Epithelial cell of prostate (primary cell): ENCODE results near the gene FMN1.

Experiments
- DNase-seq: peaks from one replicate; pipeline ENCODE4 v3.0.0-alpha.2; 2011; ENCODE audit warnings: low read depth, low spot score
- H3K27ac ChIP-seq: fragments of 450-650 bp; 2 replicates; pipeline ENCODE4 v1.5.1; 2017; ENCODE audit warnings: mild to moderate bottlenecking

FMN1 gene

GRCh38 chr15:32723171-32723948 is 471.2 kb downstream of the FMN1 start:
- no peak for DNase-seq

GRCh38 chr15:32722136-32722535 is 472.4 kb downstream of the FMN1 start:
- DNase-seq, result no peak
- H3K27ac ChIP-seq, result no peak overlapping the region

More at GRCh38 chr15:32723171-32723948, 471.2 kb downstream of the FMN1 start:
- no peak overlapping the region for H3K27ac ChIP-seq

DNA sequence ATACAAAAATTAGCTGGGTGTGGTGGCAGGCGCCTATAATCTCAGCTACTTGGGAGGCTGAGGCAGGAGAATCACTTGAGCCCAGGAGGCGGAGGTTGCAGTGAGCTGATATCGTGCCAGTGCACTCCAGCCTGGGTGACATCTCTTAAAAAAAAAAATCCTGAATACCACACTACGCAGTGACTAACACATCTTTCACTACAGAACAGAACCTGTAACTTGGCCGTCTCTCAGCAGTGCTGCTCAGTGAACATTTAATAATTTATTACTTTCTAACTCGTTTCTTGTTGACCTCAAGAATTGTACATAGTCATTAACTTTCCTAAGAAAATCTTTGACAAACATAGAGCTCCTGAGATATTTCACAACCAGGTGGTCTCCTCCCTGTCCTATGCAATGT is 472.9 kb downstream of the FMN1 start:
- H3K27ac ChIP-seq, result no peak overlapping the region

DNA sequence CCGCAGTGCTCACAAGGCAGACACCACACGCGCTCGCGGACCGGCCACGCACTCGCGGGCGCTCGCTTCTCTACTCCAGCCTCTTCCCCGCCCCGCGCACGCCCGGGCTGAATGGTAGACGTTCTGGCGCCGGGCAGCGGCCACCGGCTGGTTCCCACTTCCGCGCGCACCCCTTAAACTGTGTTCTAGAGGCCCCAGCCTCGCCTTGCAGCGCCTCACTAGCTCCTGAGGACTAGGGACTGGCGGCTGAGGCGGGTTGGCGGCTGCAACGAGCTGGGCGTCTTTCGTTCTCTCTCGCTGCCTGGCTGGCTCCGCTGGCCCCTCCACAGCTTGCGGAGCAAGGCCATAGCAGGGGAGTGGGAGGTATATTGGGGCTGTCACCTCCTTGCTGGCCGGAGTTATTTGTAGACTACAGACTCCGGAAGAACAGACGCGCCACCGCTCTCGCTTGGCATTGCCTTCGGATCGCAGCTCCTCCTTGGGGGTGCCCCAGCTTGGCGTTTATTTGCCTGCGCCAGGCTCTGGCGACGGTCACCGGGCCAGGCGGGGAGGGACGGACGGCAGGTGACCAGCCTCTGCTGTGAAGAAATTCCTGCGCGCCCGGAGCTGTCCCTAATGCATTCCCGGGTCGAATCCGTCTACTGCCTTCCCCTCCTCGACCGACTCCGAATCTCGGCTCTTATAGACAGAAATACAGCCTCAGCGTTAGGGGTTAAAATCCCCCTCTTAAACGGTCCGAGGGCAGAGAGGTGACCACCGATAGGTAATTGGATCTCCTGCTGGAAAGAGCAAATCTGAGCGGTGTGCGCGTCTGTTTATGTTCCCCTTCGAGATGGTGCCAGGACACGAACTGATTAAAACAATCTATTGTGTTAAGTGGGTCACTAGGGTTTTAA is 475.4 kb downstream of the FMN1 start:
- DNase-seq, result no peak
- no peak overlapping the region for H3K27ac ChIP-seq

More for the DNA sequence above, 472.9 kb downstream of the FMN1 start:
- DNase-seq, result no peak

- DNase-seq, result no peak
- H3K27ac ChIP-seq, result no peak overlapping the region
Observed at GRCh38 chr15:32718227-32718820, 476.2 kb downstream of the FMN1 start.

DNA sequence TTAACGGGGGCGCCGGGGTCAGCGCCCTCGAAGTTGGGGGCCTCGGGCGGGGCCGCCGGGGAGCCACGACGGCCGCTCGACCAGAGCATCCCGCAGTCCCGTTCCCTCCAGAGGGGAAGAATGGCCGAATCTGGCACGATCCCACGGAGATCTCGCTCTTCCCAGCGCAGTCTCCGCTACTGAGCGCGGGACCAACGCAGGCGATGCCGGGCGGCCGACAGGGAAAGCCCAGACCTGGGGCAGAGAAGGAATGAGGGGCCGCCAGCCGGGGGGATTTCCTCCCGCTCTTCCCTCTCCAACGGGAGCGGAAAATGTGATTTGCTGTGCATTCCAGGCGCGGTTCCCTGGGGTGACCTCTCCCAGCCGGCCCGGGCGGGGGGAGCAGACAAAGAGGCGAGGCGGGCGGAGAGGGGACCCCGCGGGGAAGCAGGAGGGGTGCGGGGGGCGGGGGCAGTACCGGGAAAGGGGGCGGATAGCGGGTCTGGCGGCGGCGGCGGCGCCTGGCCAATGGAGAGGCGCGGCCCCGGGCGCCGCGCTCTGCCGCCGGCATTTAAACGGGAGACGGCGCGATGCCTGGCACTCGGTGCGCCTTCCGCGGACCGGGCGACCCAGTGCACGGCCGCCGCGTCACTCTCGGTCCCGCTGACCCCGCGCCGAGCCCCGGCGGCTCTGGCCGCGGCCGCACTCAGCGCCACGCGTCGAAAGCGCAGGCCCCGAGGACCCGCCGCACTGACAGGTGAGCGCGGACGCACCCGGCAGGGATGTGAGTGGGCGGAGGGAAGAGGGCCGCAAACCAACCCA is 476.9 kb downstream of the FMN1 start, which contains the start of gene GREM1:
TSS of gene GREM1 (plus strand) at position 579 of the 801 bp plus-strand sequence. CDS start 12,687 bp downstream, outside the sequence.
- no peak within 1 kb of the TSS for H3K27ac ChIP-seq
- DNase-seq, result no peak

GRCh38 chr15:32716915-32717425 is 477.5 kb downstream of the FMN1 start:
- no peak overlapping the region for H3K27ac ChIP-seq
- no peak for DNase-seq

DNA sequence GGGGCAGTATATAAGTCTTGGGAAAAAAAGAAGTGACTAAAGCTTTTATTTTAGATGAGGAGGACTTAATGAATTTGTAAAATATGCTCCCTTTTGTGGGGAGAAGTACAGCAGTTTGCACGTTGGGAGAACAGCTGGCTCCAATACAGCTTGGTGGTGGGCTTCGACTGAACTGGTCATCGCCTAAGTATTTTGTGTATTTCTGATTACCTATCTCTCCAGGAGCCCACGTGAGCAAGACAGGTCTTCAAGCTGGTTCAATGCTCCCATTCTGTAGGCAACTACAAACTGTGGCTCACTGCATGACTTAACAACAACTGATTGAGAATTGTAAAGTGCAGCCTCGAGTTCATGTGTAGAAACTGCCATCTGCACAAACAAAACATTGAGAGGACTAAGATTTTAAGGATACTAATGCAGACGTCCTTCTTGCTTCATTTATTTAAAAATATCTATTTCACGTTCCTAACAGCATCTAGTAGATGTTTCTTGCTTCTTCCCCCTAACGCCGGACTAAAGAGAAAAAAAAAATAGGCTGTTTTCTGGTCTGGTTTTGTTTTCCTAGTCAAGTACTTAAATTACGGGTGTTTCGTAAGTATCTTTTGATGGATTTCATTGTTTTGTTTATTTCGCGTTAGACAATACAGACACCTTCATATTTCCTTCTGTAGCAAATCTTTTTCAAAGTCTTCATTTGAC is 478.1 kb downstream of the FMN1 start:
- H3K27ac ChIP-seq, result no peak overlapping the region
- DNase-seq, result no peak
